Frontal cortex (tissue), 4 donors: ENCODE data around the gene ANTKMT. TPM values are rescaled to one million over a fixed set of nuclear protein-coding genes. Genes with fewer than 3 reads are reported as not detected.
"Not testable (repeated sequence)": the region's sequence is repeated elsewhere in the genome, so short reads cannot be mapped to it uniquely, and the experiment has no call there.

ENCODE experiments used
- DNase-seq, 2 donors: peaks; one replicate each; pipeline ENCODE4 v3.0.0; 2012; ENCODE audit warnings: low spot score in 2 of 2
- FAIRE-seq: peaks from 2 replicates; lab custom pipeline; 2012; peaks lifted over from hg19 to GRCh38; lab: Jason Lieb, UNC
- total RNA-seq: library from RNA; depleted of rRNA; stranded (reverse); fragments of >200 nt; gene quantifications from one replicate; pipeline ENCODE4 v1.2.3, GENCODE V29; 2014
- donor health status: control.
- donor health status: control.
- donor health status: control.

The ANTKMT gene
- total RNA-seq, 1 donor from 2014 or later, result 13.0 TPM

DNA sequence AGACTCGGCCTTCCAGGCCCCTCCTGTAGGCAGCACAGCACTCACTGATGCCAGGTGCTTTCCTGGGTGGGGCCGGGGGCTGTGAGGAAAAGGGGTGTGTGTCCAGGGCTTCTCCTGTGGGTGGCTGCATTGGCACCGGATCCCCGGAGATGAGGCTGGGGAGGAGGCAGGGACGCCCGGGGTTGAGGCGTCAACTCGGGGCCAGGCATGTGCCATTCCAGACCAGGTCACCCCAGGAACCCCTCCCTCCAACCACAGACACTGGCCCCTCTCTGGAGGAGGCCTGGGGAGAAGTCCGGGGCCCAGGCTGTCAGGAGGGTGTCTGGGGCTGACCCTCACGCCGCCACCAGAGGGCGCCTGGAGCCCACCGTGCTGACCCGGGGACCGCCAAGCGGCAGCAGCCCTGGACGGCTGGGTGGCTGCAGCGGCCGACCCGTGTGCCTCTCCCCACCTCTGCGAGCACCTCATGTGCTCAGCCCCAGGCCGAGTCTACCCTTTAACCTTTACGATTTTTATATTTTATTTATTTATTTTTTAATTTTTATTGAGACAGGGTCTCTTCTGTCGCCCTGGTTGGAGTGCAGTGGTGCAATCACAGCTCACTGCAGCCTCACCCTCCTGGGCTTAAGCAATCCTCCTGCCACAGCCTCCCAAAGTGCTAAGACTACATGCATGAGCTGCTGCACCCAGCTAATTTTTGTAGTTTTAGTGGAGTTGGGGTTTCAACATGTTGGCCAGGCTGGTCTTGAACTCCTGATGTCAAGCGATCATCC is 9.2 kb upstream of the ANTKMT start:
- no peak for FAIRE-seq
- peak; percentile 89 to 90 for DNase-seq

DNA sequence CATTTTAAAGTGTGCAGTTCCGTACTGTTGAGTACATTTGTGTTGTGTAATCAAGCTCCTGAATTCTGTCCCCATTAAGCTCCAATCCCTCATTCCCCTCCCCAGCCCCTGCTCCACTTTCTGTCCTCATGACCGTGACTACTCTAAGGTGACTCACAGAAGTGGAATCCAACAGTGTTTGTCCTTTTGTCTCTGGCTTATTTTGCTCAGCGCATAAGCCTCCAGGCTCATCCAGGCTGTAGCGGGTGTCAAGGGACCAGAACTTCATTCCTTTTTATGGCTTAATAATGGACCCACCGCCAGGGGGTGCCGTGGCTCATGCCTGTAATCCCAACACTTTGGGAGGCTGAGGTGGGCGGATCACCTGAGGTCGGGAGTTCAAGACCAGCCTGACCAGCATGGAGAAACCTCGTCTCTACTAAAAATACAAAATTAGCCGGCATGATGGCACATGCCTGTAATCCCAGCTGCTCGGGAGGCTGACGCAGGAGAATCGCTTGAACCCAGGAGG is 8.2 kb upstream of the ANTKMT start:
- not testable (repeated sequence) for DNase-seq, FAIRE-seq

DNA sequence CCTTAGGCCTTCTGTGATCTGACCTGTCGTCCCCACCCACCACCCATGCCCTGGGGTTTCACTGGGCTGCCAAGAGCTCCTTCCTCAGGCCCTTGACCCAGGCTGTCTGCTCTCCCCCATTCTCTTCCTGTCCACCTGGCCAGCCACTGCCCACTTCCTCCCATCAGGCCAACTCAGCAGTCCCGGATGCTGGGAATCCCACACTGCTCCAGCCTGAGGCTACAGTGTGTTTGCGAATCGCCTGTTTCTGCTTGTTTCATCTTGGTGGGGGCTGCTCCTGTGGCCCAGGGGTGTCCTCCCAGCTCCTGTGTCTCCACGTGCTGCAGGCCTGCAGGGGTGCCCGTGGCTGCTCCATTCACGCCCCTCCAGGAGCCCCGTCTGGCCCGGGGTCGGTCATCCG is 6.9 kb upstream of the ANTKMT start:
- FAIRE-seq (no peak), DNase-seq (no peak)

DNA sequence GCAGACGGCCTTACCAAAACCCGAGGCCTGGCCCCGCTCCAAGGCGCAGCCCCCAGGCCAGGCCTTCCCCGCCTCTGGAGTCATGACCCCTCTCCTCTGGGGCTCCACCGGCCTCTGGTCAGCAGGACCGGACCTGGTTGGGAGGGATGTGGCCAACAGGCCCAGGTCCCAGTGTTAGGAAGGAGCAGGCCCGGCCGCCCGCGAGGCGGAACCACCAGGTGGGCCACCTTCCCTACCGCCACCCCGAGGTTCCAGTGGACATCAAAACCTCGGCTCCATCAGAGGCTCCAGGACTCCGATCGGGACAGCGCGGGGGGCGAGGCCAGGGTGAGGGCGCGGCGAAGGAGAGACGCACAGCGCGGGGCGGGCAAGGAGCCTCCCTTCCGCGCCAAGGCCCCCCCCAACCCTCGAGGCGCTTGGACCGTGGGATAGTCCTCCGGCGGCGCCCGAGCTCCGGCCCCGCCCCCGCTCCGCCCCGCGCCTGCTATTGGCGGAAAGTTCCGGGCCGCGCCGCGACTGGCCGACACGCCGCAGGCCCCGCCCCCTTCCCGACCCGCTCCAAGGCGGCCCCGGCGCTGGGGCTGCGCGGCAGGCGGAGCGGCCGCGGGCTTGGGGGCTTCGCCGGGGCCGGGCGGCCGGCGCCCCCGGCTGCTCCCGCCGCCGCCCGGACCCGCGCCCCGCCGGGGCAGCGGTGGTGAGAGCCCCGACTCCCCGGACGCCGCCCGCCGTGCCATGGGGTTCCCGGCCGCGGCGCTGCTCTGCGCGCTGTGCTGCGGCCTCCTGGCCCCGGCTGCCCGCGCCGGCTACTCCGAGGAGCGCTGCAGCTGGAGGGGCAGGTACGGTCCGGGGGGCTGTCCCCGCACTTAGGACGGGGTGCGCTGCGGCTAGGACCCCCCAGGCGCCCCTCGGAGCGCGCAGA is 6.1 kb upstream of the ANTKMT start, which contains the start of gene METRN:
Gene METRN, plus strand, starts transcription at position 561 of the 919 bp plus-strand sequence. Its CDS starts 172 bp downstream, at position 733.
- peak; percentile 99 for DNase-seq
- no peak for FAIRE-seq

DNA sequence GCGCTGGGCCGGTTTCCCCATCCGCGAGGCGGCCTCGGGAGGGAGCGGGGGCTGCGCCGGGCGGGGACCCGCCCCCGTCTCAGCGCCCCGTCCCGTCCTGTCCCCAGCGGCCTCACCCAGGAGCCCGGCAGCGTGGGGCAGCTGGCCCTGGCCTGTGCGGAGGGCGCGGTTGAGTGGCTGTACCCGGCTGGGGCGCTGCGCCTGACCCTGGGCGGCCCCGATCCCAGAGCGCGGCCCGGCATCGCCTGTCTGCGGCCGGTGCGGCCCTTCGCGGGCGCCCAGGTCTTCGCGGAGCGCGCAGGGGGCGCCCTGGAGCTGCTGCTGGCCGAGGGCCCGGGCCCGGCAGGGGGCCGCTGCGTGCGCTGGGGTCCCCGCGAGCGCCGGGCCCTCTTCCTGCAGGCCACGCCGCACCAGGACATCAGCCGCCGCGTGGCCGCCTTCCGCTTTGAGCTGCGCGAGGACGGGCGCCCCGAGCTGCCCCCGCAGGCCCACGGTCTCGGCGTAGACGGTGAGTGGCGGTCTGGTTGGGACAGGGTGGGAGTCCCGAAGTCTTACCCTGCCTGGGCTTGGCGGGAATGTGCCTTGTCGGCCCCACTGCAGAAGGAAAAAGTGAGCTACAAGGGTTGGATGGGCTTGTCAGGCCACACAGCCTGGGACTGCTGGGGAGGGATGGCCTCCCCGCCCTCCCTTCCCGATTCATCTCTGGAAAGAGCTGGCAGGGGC is 5.3 kb upstream of the ANTKMT start:
- FAIRE-seq (no peak), DNase-seq (peak in 1 of 2 donors; percentile 72)

DNA sequence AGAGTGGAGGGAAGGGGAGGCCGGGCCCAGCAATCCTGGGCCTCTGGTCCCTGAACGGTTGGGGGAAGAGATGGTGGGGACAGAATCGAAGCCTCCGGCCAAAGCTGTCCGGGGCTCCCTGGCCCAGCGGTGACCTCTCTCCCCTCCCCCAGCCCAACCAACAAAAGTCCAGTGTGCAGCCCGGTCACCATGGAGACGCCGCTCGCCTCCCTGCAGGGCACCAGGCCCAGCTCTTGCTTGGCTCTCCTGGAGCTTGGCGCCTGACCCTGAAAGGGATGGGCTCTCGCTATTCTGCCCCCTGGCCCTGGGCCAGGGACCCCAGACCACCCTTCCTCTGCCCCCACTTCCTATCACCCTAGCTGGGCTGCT is 4.8 kb upstream of the ANTKMT start:
- no peak for FAIRE-seq
- peak; percentile 79 to 93 for DNase-seq

DNA sequence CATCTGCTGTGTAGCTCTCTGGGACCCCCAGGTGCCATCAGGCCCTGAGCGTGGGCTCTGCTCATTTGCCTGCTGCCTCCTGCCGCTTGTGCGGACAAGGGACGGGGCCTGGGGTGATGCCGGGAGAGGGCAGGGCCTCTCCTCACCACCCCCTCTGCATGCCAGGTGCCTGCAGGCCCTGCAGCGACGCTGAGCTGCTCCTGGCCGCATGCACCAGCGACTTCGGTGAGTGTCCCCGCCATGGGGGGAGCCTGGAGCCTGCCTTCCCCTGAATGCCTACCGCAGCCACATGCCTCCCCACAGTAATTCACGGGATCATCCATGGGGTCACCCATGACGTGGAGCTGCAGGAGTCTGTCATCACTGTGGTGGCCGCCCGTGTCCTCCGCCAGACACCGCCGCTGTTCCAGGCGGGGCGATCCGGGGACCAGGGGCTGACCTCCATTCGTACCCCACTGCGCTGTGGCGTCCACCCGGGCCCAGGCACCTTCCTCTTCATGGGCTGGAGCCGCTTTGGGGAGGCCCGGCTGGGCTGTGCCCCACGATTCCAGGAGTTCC is 4.1 kb upstream of the ANTKMT start:
- no peak for FAIRE-seq

DNA sequence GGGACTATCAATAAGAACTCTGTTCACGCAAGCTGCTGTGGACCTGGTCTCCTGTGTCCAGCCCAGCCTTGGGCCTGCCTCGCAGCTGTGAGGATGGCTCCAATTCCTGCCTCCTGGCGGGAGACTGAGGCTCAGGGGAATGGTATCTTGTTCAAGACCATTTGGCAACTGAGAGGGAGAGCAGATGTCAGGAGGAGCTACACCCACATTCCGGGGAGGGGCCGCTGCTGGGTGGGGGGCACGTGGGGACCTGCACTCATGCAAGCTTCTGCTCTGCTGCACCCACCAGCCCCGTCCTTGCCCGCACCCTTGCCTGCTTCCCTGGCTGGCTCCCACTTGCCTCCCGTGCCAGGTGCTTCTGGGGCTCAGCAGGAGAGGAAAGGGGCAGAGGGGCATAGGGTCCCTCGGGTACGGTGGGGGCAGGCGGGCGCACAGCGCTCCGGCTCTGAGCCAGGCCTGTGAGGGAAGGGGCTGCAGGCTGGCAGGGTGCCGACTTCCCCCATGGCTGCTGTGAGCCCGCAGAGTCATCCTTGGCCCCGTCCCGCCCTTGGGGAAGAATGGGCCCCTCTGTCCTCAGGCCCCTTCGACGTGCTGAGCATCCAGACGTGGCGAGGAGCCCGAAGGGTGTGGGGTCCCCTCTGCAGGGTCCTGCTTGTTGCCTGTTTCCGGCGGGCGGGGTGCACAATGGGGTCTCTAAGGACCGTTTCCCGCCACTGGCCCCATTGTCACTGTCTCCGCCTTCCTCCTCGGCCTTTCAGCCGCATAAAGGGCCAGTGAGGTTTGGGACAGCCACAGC is 3.3 kb upstream of the ANTKMT start:
- DNase-seq, result no peak
- FAIRE-seq, result no peak

More for the DNA sequence above, 4.1 kb upstream of the ANTKMT start:
- no peak for DNase-seq

DNA sequence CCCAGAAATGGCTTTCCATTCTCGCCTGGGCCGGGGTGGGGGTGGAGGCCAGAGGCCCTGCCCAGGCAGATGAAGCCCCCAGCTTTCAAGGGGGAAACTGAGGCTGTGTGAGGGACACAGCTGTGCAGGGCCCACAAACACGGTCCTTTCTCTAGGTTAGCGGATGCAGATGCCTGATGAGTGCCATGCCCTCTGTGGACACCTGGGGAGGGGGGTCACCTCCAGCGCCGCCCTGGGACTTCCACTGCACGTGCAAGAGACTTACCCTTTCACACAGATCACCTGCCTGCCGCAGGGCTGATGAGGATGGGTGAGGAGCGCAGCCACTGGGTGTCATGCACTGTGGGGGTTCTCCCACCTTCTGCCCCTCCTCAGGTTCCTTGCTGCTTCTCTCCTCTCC is 2.6 kb upstream of the ANTKMT start:
- DNase-seq, result no peak
- FAIRE-seq, result no peak

DNA sequence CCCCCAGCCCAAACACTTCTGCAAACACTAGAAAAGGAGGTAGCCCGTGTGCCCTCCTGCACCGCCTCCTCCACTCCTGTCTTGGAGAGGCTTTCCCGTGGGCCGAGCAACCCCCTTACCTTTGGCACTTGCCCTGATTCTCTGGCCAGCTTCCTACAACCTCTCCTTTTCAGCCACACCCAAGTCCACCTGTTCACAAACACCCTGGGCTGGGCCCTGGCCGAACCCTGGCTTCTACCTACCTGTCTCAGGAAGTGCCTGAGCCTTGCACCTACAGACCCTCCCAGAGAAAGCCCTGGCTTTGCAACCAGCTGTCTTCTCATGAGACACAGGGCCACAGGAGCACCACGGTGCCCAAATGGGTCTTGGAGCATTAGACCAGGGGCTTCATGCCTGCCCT is 2.0 kb upstream of the ANTKMT start:
- DNase-seq (no peak), FAIRE-seq (no peak)

DNA sequence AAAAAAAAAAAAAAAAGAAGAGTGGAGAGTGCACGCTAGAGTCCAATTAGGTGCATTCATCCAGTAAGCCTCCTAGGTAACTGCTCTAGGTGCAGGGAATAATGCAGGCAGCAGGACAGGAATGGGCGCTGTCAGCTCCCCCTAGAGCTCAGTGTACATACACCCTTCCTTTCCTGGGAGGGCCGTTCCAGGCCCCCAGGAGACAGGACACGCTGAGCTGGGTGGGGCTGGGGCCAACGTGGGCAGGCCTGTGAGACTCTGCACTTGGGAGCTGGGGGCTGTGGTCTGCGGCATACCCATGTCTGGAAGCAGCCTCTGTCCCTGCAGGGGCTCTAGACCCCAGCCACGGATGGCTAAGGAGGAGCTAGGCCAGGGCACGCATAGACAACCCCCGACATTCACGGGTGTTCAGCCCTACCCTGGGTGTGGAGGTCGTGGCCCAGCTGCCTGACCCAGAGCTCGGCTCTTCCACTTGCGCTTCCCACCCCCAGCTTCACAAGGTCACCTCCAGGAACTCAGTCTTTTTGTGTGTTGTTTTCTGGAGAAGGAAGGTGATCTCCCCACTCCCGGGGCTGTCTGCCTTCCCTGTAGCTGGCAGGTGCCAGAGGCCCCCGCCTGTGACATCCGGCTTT is 1.0 kb upstream of the ANTKMT start:
- FAIRE-seq (no peak), DNase-seq (no peak)

DNA sequence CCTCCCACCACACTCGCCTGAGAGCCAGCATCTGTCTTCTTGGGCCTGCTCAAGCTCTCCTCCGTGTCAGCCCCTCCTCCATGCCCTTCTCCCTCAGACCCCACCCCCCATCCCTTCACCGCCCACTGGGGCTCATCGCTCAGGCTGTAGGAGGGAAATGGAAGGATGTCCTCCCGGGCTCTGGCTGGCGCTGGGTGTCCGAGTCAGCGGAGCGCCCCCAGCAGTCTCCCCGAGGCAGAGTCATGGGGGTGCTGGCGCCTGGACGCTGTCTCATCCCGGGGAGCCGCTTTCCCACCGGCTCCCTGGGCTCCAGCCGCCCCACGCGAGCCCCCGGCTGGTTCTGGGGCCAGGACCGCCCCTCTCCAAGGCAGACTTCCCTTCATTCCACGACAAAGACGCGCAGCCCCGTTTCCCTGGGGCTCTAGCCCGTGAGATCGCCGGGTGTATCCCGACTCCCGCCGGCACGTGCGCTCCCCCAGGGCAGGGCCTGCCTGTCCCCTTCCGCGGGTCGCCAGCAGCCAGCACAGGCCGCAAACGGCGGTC is 428 bp upstream of the ANTKMT start:
- DNase-seq, result peak; percentile 75
- FAIRE-seq, result no peak

DNA sequence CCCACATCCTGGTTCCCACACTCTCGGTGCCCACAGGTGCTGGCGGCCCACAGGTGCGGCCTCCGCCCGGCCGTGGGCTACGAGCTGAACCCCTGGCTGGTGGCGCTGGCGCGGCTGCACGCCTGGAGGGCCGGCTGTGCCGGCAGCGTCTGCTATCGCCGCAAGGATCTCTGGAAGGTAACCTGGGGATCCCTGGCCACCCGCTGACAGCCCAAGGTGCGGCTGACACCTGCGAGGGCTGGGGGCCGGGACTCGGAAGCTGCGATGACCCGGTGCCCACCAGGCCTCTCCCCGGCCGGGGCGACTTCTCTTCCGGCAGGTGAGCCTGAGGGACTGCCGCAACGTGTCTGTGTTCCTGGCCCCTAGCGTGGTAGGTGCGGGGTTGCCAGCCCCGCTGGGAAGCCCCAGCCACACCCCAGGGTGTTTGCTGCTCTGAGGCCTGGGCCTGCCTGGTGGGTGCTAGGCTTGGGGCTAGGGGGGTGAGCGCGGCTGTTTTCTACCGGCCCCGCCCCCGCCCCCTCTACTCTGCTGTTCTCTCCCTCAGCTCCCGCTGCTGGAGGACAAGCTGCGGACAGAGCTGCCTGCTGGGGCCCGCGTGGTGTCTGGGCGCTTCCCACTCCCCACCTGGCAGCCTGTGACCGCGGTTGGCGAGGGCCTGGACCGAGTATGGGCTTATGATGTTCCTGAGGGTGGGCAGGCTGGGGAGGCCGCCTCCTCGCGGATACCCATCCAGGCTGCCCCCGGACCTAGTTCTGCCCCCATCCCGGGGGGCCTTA is 1.0 kb downstream of the ANTKMT start:
- DNase-seq (no peak), FAIRE-seq (no peak)

DNA sequence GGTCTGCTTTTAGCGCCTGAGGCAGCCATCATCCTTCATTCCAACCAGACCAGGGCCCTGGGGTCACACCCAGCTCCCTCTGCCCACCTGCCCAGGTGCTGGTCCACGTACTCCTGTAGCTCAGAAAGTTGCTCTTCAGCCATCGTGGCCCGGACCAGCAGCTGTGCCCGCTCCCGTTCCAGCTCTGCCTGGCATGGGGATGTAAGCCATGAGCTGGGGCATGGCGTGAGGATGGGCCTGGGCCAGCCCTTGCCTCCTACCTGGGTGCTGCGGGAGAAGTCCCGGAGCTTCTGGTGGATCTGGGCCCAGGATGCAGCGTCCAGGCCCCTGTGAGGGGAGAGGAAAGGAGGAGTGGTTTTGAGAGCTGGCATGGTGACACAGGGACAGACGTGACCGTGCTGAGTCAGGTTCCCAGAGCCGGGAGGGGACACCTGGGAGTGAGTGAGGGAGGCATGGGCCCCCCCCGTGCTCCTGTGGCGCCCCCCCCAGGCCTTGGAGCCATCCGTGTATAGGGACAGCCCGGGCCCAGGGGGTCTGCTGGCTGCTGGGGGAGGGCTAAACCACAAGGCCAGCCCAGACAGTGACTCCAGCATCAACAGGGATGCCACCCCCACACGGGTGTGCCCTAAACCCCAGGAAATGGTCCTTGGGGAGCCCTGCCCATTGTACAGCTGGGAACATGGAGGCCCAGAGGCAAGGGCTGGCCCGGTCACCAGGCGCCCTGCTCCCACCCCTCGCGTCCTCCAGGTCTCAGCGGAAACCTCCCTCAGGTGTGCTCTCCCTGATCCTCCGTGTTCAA is 2.1 kb downstream of the ANTKMT start:
- no peak for DNase-seq
- FAIRE-seq, result no peak

DNA sequence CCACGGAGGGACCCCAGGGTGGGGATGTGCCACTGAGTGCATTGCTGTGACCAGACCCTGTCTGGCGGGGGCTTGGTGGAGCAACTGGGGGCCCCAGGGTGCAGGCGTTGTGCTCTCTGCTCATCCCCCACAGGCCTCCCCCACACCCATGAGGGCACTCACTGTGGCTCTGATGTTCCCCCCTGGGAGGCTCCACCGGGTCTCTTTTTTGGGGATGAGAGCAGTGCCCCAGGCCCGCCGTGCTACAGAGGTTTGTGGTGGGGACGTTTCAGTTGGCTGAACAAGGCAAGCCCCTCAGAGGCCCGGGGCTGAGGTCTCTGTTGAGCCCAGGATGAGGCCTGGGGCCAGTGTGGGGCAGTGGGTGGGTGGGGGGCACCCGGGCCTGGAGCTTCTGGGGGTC is 2.7 kb downstream of the ANTKMT start:
- FAIRE-seq (no peak), DNase-seq (no peak)

DNA sequence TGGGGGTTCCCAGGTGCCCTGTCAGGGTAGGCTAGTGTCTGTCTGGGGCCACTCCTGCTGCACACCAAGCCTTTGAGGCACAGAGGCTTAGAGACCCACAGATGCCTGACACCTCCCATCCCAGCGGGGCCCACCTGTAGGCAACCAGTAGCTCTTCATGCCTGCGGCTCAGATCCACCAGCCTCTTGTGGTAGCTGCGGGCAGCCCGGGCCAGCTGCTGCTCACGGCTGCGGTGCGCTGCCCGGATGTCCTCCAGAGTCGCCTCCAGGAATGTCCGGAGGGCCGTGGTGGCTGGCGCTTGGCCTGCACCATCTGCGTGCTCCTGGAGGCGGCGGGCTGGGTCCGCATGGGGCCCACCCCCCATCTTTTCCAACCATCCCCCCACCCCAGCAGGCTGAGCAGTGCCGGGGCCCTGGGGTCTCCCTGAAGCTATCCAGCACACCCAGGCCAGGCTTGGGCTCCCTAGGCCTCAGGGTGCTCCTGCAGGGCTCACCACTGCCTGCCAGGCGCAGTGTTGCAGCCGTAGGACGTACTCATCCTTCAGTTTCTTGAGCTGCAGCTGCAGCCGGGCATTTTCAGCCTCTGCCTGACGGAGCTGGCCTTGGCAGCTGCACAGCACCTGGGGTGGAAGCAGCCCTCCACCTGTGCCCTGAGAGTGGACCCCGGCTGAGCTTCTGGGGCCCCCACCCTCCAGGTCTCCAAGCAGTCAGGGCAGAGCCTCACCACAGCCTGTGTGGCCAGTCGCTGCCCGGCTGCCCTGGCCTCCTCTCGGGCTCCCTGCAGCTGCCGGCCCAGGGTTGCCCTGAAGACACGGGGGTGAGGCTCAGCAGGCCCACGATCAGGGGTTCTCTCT is 3.5 kb downstream of the ANTKMT start:
- no peak for DNase-seq
- FAIRE-seq, result no peak
